Measurements from ENCODE around the gene TRDMT1.

TRDMT1 gene

GRCh38 chr10:17209302-17209701 lies 7.8 kb upstream of the TRDMT1 start:
- H3K23ac ChIP-seq (ENCODE audit: low read length in 2 of 2): no peak overlapping the region
- no peak overlapping the region for H4K91ac ChIP-seq (ENCODE audit: low read length)
- DNase-seq: no peak
- H2BK5ac ChIP-seq (ENCODE audit: low read depth, low read length, poor library complexity, severe bottlenecking): no peak overlapping the region
- peak overlapping the region; percentile 26 for H3K27ac ChIP-seq (ENCODE audit: low read length, poor library complexity, severe bottlenecking)
- peaks cover 5% of the 10 kb centered on the region for H3K4me1 ChIP-seq (ENCODE audit: control insufficient read depth, insufficient read depth, low read depth, low read length)
- H2BK120ac ChIP-seq (ENCODE audit: low read depth, low read length): no peak overlapping the region
- H3K27me3 ChIP-seq (ENCODE audit: control insufficient read depth in 1 of 2, insufficient read depth in 1 of 2, low read length in 2 of 2): no peaks in the 10 kb centered on the region
- H3K14ac ChIP-seq (ENCODE audit: low read length in 2 of 2): no peak overlapping the region
- peak overlapping the region; percentile 86 for H3K9ac ChIP-seq (ENCODE audit: low read length)
- peaks cover 12% of the 10 kb centered on the region for H3K79me1 ChIP-seq (replicated peaks; ENCODE audit: low read length, poor library complexity, severe bottlenecking)
- H3K36me3 ChIP-seq (ENCODE audit: control insufficient read depth in 1 of 2, insufficient read depth in 2 of 2, low read depth in 1 of 2, low read length in 2 of 2): peaks cover 0 to 3% of the 10 kb centered on the region in 2 experiments
- H2AFZ ChIP-seq (ENCODE audit: low read depth, low read length): no peak overlapping the region
- H2BK12ac ChIP-seq (ENCODE audit: low read length in 2 of 2): no peak overlapping the region
- H3K18ac ChIP-seq (ENCODE audit: low read depth in 1 of 2, low read length in 2 of 2): no peak overlapping the region
- H4K8ac ChIP-seq (ENCODE audit: low read length): no peak overlapping the region
- H2AK5ac ChIP-seq (ENCODE audit: low read length, severe bottlenecking): no peak overlapping the region
- H3K4me3 ChIP-seq (ENCODE audit: insufficient read depth in 1 of 2, low read depth in 1 of 2, low read length in 2 of 2): no peak overlapping the region
- no peak overlapping the region for H3K4me2 ChIP-seq (ENCODE audit: low read length, poor library complexity, severe bottlenecking)
- no peak overlapping the region for H2BK15ac ChIP-seq (ENCODE audit: low read depth, poor library complexity, severe bottlenecking)
- H3K9me3 ChIP-seq (ENCODE audit: control insufficient read depth, low read length): no peaks in the 10 kb centered on the region
- no CpG with 5 or more reads among the region's 1 CpG for WGBS
- H3K4ac ChIP-seq (ENCODE audit: low read depth in 1 of 2, low read length in 2 of 2): no peak overlapping the region

- H2AFZ ChIP-seq (ENCODE audit: low read depth, low read length): no peak overlapping the region
- H2BK15ac ChIP-seq (ENCODE audit: low read depth, poor library complexity, severe bottlenecking): no peak overlapping the region
- no peak overlapping the region for H4K91ac ChIP-seq (ENCODE audit: low read length)
- no peak overlapping the region for H3K23ac ChIP-seq (ENCODE audit: low read length in 2 of 2)
- H4K8ac ChIP-seq (ENCODE audit: low read length): peak overlapping the region; percentile 12
- H3K4me3 ChIP-seq (ENCODE audit: insufficient read depth in 1 of 2, low read depth in 1 of 2, low read length in 2 of 2): no peak overlapping the region
- H2AK5ac ChIP-seq (ENCODE audit: low read length, severe bottlenecking): no peak overlapping the region
- H3K4me2 ChIP-seq (ENCODE audit: low read length, poor library complexity, severe bottlenecking): no peak overlapping the region
- H2BK120ac ChIP-seq (ENCODE audit: low read depth, low read length): no peak overlapping the region
- H3K4me1 ChIP-seq (ENCODE audit: control insufficient read depth, insufficient read depth, low read depth, low read length): peaks cover 5% of the 10 kb centered on the region
- H3K79me1 ChIP-seq (replicated peaks; ENCODE audit: low read length, poor library complexity, severe bottlenecking): peaks cover 12% of the 10 kb centered on the region
- no peaks in the 10 kb centered on the region for H3K27me3 ChIP-seq (ENCODE audit: control insufficient read depth in 1 of 2, insufficient read depth in 1 of 2, low read length in 2 of 2)
- H3K14ac ChIP-seq (ENCODE audit: low read length in 2 of 2): no peak overlapping the region
- H3K27ac ChIP-seq (ENCODE audit: low read length, poor library complexity, severe bottlenecking): no peak overlapping the region
- peaks cover 0 to 3% of the 10 kb centered on the region in 2 experiments for H3K36me3 ChIP-seq (ENCODE audit: control insufficient read depth in 1 of 2, insufficient read depth in 2 of 2, low read depth in 1 of 2, low read length in 2 of 2)
- H2BK5ac ChIP-seq (ENCODE audit: low read depth, low read length, poor library complexity, severe bottlenecking): no peak overlapping the region
- no peaks in the 10 kb centered on the region for H3K9me3 ChIP-seq (ENCODE audit: control insufficient read depth, low read length)
- DNase-seq: no peak
- H2BK12ac ChIP-seq (ENCODE audit: low read length in 2 of 2): no peak overlapping the region
- H3K4ac ChIP-seq (ENCODE audit: low read depth in 1 of 2, low read length in 2 of 2): no peak overlapping the region
- H3K18ac ChIP-seq (ENCODE audit: low read depth in 1 of 2, low read length in 2 of 2): no peak overlapping the region
- H3K9ac ChIP-seq (ENCODE audit: low read length): peak overlapping the region; percentile 29
Observed at GRCh38 chr10:17208476-17208875, 7.0 kb upstream of the TRDMT1 start.

GRCh38 chr10:17206210-17206709 lies 4.8 kb upstream of the TRDMT1 start:
- peaks cover 7% of the 10 kb centered on the region for H3K79me1 ChIP-seq (replicated peaks; ENCODE audit: low read length, poor library complexity, severe bottlenecking)
- no peaks in the 10 kb centered on the region for H3K9me3 ChIP-seq (ENCODE audit: control insufficient read depth, low read length)
- WGBS: 28% methylated on average over 7 of the region's 7 CpGs

GRCh38 chr10:17203416-17203815 lies 1.9 kb upstream of the TRDMT1 start:
- WGBS: 59% methylated on average over 2 of the region's 3 CpGs
- Histone ChIP-seq H4K8ac (ENCODE audit: low read length) (no peak overlapping the region), H2BK12ac (ENCODE audit: low read length in 2 of 2) (no peak overlapping the region), H3K36me3 (ENCODE audit: control insufficient read depth in 1 of 2, insufficient read depth in 2 of 2, low read depth in 1 of 2, low read length in 2 of 2) (no peaks in the 10 kb centered on the region), H3K4ac (ENCODE audit: low read depth in 1 of 2, low read length in 2 of 2) (peak overlapping the region in 1 of 2 experiments; percentile 19), H3K4me2 (ENCODE audit: low read length, poor library complexity, severe bottlenecking) (no peak overlapping the region), H3K18ac (ENCODE audit: low read depth in 1 of 2, low read length in 2 of 2) (no peak overlapping the region), H3K14ac (ENCODE audit: low read length in 2 of 2) (no peak overlapping the region), H2BK15ac (ENCODE audit: low read depth, poor library complexity, severe bottlenecking) (no peak overlapping the region), H3K9ac (ENCODE audit: low read length) (no peak overlapping the region), H3K9me3 (ENCODE audit: control insufficient read depth, low read length) (no peaks in the 10 kb centered on the region), H2AK5ac (ENCODE audit: low read length, severe bottlenecking) (no peak overlapping the region), H3K23ac (ENCODE audit: low read length in 2 of 2) (no peak overlapping the region), H3K27me3 (ENCODE audit: control insufficient read depth in 1 of 2, insufficient read depth in 1 of 2, low read length in 2 of 2) (no peaks in the 10 kb centered on the region), H3K79me1 (replicated peaks; ENCODE audit: low read length, poor library complexity, severe bottlenecking) (peaks cover 4% of the 10 kb centered on the region), H2AFZ (ENCODE audit: low read depth, low read length) (no peak overlapping the region), H3K4me3 (ENCODE audit: insufficient read depth in 1 of 2, low read depth in 1 of 2, low read length in 2 of 2) (no peak overlapping the region), H2BK5ac (ENCODE audit: low read depth, low read length, poor library complexity, severe bottlenecking) (no peak overlapping the region), H4K91ac (ENCODE audit: low read length) (no peak overlapping the region), H3K27ac (ENCODE audit: low read length, poor library complexity, severe bottlenecking) (no peak overlapping the region), H3K4me1 (ENCODE audit: control insufficient read depth, insufficient read depth, low read depth, low read length) (peaks cover 2% of the 10 kb centered on the region), H2BK120ac (ENCODE audit: low read depth, low read length) (no peak overlapping the region)
- no peak for DNase-seq

More at GRCh38 chr10:17206210-17206709, 4.8 kb upstream of the TRDMT1 start:
- Histone ChIP-seq H4K8ac (ENCODE audit: low read length) (peak overlapping the region; percentile 69), H3K4me3 (ENCODE audit: insufficient read depth in 1 of 2, low read depth in 1 of 2, low read length in 2 of 2) (no peak overlapping the region), H3K27me3 (ENCODE audit: control insufficient read depth in 1 of 2, insufficient read depth in 1 of 2, low read length in 2 of 2) (no peaks in the 10 kb centered on the region), H2AFZ (ENCODE audit: low read depth, low read length) (no peak overlapping the region), H3K4ac (ENCODE audit: low read depth in 1 of 2, low read length in 2 of 2) (peak overlapping the region in 1 of 2 experiments; percentile 6), H3K9ac (ENCODE audit: low read length) (peak overlapping the region; percentile 65), H3K4me1 (ENCODE audit: control insufficient read depth, insufficient read depth, low read depth, low read length) (peaks cover 5% of the 10 kb centered on the region), H3K14ac (ENCODE audit: low read length in 2 of 2) (no peak overlapping the region), H2BK12ac (ENCODE audit: low read length in 2 of 2) (peak overlapping the region; percentile 4 to 50), H2BK15ac (ENCODE audit: low read depth, poor library complexity, severe bottlenecking) (no peak overlapping the region), H2BK120ac (ENCODE audit: low read depth, low read length) (no peak overlapping the region), H3K36me3 (ENCODE audit: control insufficient read depth in 1 of 2, insufficient read depth in 2 of 2, low read depth in 1 of 2, low read length in 2 of 2) (no peaks in the 10 kb centered on the region), H4K91ac (ENCODE audit: low read length) (no peak overlapping the region), H3K23ac (ENCODE audit: low read length in 2 of 2) (no peak overlapping the region), H2AK5ac (ENCODE audit: low read length, severe bottlenecking) (no peak overlapping the region), H3K27ac (ENCODE audit: low read length, poor library complexity, severe bottlenecking) (peak overlapping the region; percentile 86), H2BK5ac (ENCODE audit: low read depth, low read length, poor library complexity, severe bottlenecking) (no peak overlapping the region), H3K18ac (ENCODE audit: low read depth in 1 of 2, low read length in 2 of 2) (no peak overlapping the region), H3K4me2 (ENCODE audit: low read length, poor library complexity, severe bottlenecking) (no peak overlapping the region)
- DNase-seq: peak; percentile 92

All from mesenchymal stem cell (in vitro differentiated cells and primary cell).